Endothelial cell of umbilical vein (primary cell): ENCODE results near the gene KITLG. TPM values are rescaled to one million over a fixed set of nuclear protein-coding genes. Genes with fewer than 3 reads are reported as not detected.

ENCODE experiments used
- BruUV-seq: library from RNA; stranded (reverse); fragments of 400-500 nt; replicated peaks from 2 replicates; lab custom pipeline; 2021; lab: Mats Ljungman, UMichigan
- CTCF ChIA-PET: fragments of 300-600, 350-600 bp; sonication (Branson Sonifier 250); formaldehyde crosslinking; loops from one replicate; lab custom pipeline; 2021; ENCODE audit warnings: antibody characterized with exemption, inconsistent platforms; lab: Charles Lee
- POLR2A ChIA-PET: fragments of 300-600, 350-600 bp; sonication (Branson Sonifier 250); formaldehyde crosslinking; loops from one replicate; lab custom pipeline; 2021; ENCODE audit warnings: antibody characterized with exemption, inconsistent platforms; lab: Charles Lee
- DNase-seq: peaks from one replicate; pipeline ENCODE4 v3.0.0-alpha.2; 2011; ENCODE audit warnings: low read depth, low spot score
- FAIRE-seq: peaks from 2 replicates; lab custom pipeline; 2011; peaks lifted over from hg19 to GRCh38; lab: Jason Lieb, UNC
- H2AFZ ChIP-seq: 2 replicates; pipeline ENCODE4 v1.6.0; 2012; ENCODE audit warnings: low read depth, low read length, control low read depth, inconsistent platforms
- H3K27ac ChIP-seq: 2 replicates; pipeline ENCODE4 v1.5.1; 2011; ENCODE audit warnings: low read depth, mild to moderate bottlenecking, control low read depth, low read length, moderate library complexity; ENCODE audit not compliant: insufficient read depth
- H3K27me3 ChIP-seq, 2 experiments: 2 replicates each; pipeline versions ENCODE4 v1.6.0 to v1.6.1; 2011; ENCODE audit warnings: low read length in 2 of 2, mixed read lengths in 1 of 2; ENCODE audit not compliant: control insufficient read depth in 2 of 2, insufficient read depth in 2 of 2
- H3K36me3 ChIP-seq, 2 experiments: 2 replicates in 1 of 2; 3 replicates in 1 of 2; pipeline ENCODE4 v1.5.1; 2011; ENCODE audit warnings: low read length in 2 of 2, mild to moderate bottlenecking in 1 of 2, moderate library complexity in 1 of 2; ENCODE audit not compliant: control insufficient read depth in 2 of 2, insufficient read depth in 2 of 2; ENCODE audit errors: extremely low read depth in 1 of 2
- H3K4me1 ChIP-seq: 3 replicates; pipeline ENCODE4 v1.5.1; 2011; ENCODE audit warnings: mild to moderate bottlenecking, low read length; ENCODE audit not compliant: control insufficient read depth, insufficient read depth; ENCODE audit errors: extremely low read depth
- H3K4me2 ChIP-seq: 2 replicates; pipeline ENCODE4 v1.6.1; 2011; ENCODE audit warnings: low read length, control low read depth, mixed read lengths; ENCODE audit not compliant: insufficient read depth
- H3K4me3 ChIP-seq, 3 experiments: fragments of 200-600 bp in 1 of 3; sonication (generic), shearing (Covaris generic) in 1 of 3; replicated peaks in 1 of 3; 2 replicates each; pipeline ENCODE4 v1.5.1; 2011 to 2016; ENCODE audit warnings: control low read depth in 3 of 3, low read length in 3 of 3, mild to moderate bottlenecking in 2 of 3, inconsistent platforms in 1 of 3, low read depth in 1 of 3, moderate library complexity in 1 of 3; ENCODE audit not compliant: insufficient read depth in 1 of 3
- H3K79me2 ChIP-seq: 2 replicates; pipeline ENCODE4 v1.6.0; 2012; ENCODE audit warnings: low read length, inconsistent platforms; ENCODE audit not compliant: control insufficient read depth, insufficient read depth
- H3K9ac ChIP-seq: replicated peaks from 2 replicates; pipeline ENCODE3; 2011; ENCODE audit warnings: low read length, control low read depth; ENCODE audit not compliant: insufficient read depth; ENCODE audit errors: extremely low read depth
- H3K9me1 ChIP-seq: replicated peaks from 3 replicates; pipeline ENCODE4 v1.6.0; 2011; ENCODE audit warnings: mild to moderate bottlenecking, low read length; ENCODE audit not compliant: control insufficient read depth, insufficient read depth; ENCODE audit errors: extremely low read depth
- H3K9me3 ChIP-seq: replicated peaks from 2 replicates; pipeline ENCODE4 v1.5.1; 2012; ENCODE audit warnings: low read length, inconsistent platforms; ENCODE audit not compliant: control insufficient read depth, insufficient read depth
- H4K20me1 ChIP-seq: replicated peaks from 2 replicates; pipeline ENCODE3; 2011; ENCODE audit warnings: mild to moderate bottlenecking, low read length; ENCODE audit not compliant: control insufficient read depth, insufficient read depth; ENCODE audit errors: extremely low read depth
- EZH2 ChIP-seq: IDR thresholded peaks from 2 replicates; pipeline ENCODE4 v1.6.1; 2012; ENCODE audit warnings: borderline replicate concordance, low read depth, mild to moderate bottlenecking, moderate library complexity, low read length, inconsistent platforms; ENCODE audit not compliant: severe bottlenecking
- FOS ChIP-seq: IDR thresholded peaks from 2 replicates; pipeline ENCODE4 v1.6.1; 2011; ENCODE audit warnings: mild to moderate bottlenecking, low read length, moderate library complexity, borderline replicate concordance; ENCODE audit not compliant: insufficient read depth
- GATA2 ChIP-seq: IDR thresholded peaks from 2 replicates; pipeline ENCODE4 v1.7.0; 2011; ENCODE audit warnings: low read depth, mild to moderate bottlenecking, moderate library complexity, mixed read lengths, low read length; ENCODE audit not compliant: insufficient read length, insufficient read depth
- JUN ChIP-seq: IDR thresholded peaks from 2 replicates; pipeline ENCODE4 v1.6.1; 2011; ENCODE audit warnings: borderline replicate concordance, low read depth; ENCODE audit not compliant: insufficient read length, insufficient read depth
- MAX ChIP-seq: IDR thresholded peaks from 2 replicates; pipeline ENCODE4 v1.6.1; 2011; ENCODE audit not compliant: insufficient read depth, insufficient read length
- MYC ChIP-seq: IDR thresholded peaks from one replicate; pipeline ENCODE4 v1.6.1; 2011; ENCODE audit warnings: mild to moderate bottlenecking, low read depth, low read length
- POLR2A ChIP-seq: IDR thresholded peaks from 2 replicates; pipeline ENCODE4 v1.6.1; 2012; ENCODE audit warnings: low read depth, mild to moderate bottlenecking, control low read depth, low read length
- POLR2AphosphoS5 ChIP-seq: IDR thresholded peaks from 2 replicates; pipeline ENCODE4 v1.6.1; 2012; ENCODE audit warnings: low read depth, mild to moderate bottlenecking, control low read depth, low read length, moderate library complexity; ENCODE audit not compliant: insufficient read depth
- dilution Hi-C: fragments of 300-500 bp; cut with MboI; formaldehyde crosslinking; loops from one replicate; pipeline ENCODE4 v1.15.0; 2019; ENCODE audit warnings: low sequenced_read_pairs; ENCODE audit not compliant: extremely low pct_ligation_motif_present
- intact Hi-C: fragments of 100-400 bp; cut with micrococcal nuclease; formaldehyde crosslinking; loops from one replicate; pipeline ENCODE4 v1.10.0; 2022
- polyA plus RNA-seq, 4 experiments: library from polyadenylated mRNA; depleted of rRNA in 3 of 4; stranded (reverse) in 3 of 4; unstranded in 1 of 4; fragments of >200 nt; gene quantifications; 2 replicates each; pipeline versions ENCODE4 v1.2.1 to v1.2.3, GENCODE V29; 2011 to 2012; ENCODE audit warnings: missing spikeins in 1 of 4
- total RNA-seq: library from RNA; stranded (reverse); gene quantifications from 2 replicates; pipeline ENCODE4 v1.2.3, GENCODE V29; 2021
- TF ChIP-seq, protein P1 (sequence below), 2 donors: IDR thresholded peaks; 1 replicate in 1 of 2; 2 replicates in 1 of 2; pipeline ENCODE4 v1.5.1; 2011; ENCODE audit warnings: low read length in 2 of 2, mild to moderate bottlenecking in 2 of 2, moderate library complexity in 2 of 2, control low read depth in 1 of 2, inconsistent platforms in 1 of 2, low read depth in 1 of 2; ENCODE audit not compliant: insufficient read depth in 1 of 2; ENCODE audit errors: extremely low read depth in 1 of 2

KITLG gene
- total and polyA plus RNA-seq, 2 donors (not counting 3 experiments of a cell fraction or from before 2014, with no cell fraction given), result 3.8 to 32.5 TPM

GRCh38 chr12:88505696-88506095 is 74.6 kb downstream of the KITLG start:
- BruUV-seq, result no TSS peak
- FAIRE-seq (no peak), DNase-seq (no peak)
- H3K79me2 ChIP-seq, result no peaks in the 10 kb centered on the region
- H3K9me3 ChIP-seq, result no peaks in the 10 kb centered on the region
- no peak overlapping the region for H3K4me3 ChIP-seq
- no peaks in the 10 kb centered on the region for H4K20me1 ChIP-seq
- no peak overlapping the region for H3K4me2 ChIP-seq
- no peak overlapping the region for H3K27ac ChIP-seq
- dilution Hi-C loops (no loop called here), intact Hi-C loops (no loop called here)
- ChIA-PET POLR2A (no interaction called here), CTCF (interaction anchor here (1.9 kb wide), 1 partner anchor 488 kb away, joined by 4 read pairs; no protein-coding TSS in a partner anchor)
- no peaks in the 10 kb centered on the region for H3K27me3 ChIP-seq
- H3K9me1 ChIP-seq, result no peaks in the 10 kb centered on the region
- no peak overlapping the region for H3K9ac ChIP-seq
- H3K36me3 ChIP-seq, result peaks cover 0 to 4% of the 10 kb centered on the region in 2 experiments
- TF ChIP-seq EZH2 (no peak), MYC (no peak), FOS (no peak), GATA2 (no peak), MAX (no peak), POLR2A (no peak), POLR2AphosphoS5 (no peak), JUN (no peak)
- TF ChIP-seq, protein P1, sequence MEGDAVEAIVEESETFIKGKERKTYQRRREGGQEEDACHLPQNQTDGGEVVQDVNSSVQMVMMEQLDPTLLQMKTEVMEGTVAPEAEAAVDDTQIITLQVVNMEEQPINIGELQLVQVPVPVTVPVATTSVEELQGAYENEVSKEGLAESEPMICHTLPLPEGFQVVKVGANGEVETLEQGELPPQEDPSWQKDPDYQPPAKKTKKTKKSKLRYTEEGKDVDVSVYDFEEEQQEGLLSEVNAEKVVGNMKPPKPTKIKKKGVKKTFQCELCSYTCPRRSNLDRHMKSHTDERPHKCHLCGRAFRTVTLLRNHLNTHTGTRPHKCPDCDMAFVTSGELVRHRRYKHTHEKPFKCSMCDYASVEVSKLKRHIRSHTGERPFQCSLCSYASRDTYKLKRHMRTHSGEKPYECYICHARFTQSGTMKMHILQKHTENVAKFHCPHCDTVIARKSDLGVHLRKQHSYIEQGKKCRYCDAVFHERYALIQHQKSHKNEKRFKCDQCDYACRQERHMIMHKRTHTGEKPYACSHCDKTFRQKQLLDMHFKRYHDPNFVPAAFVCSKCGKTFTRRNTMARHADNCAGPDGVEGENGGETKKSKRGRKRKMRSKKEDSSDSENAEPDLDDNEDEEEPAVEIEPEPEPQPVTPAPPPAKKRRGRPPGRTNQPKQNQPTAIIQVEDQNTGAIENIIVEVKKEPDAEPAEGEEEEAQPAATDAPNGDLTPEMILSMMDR (IDR thresholded peaks at IDR 0.05; ENCODE audit: extremely low read depth in 1 of 2, insufficient read depth in 1 of 2, low read depth in 1 of 2, low read length in 2 of 2), result no peak
- H2AFZ ChIP-seq, result no peak overlapping the region
- no peaks in the 10 kb centered on the region for H3K4me1 ChIP-seq
